K562 (cell line): ENCODE results near the gene COMMD1. TPM values are rescaled to one million over a fixed set of nuclear protein-coding genes. Genes with fewer than 3 reads are reported as not detected.

Source experiments
- ATF1 ChIP-seq, 2 experiments: fragments of 450-650 bp in 1 of 2; IDR thresholded peaks; 2 replicates each; pipeline ENCODE4 v1.6.1; 2016; ENCODE audit warnings: missing compliant biosample characterization in 1 of 2, missing genetic modification characterization in 1 of 2
- ATF7 ChIP-seq: fragments of 450-650 bp; IDR thresholded peaks from 2 replicates; pipeline ENCODE4 v1.7.1; 2014; ENCODE audit warnings: mild to moderate bottlenecking, moderate library complexity
- BHLHE40 ChIP-seq: IDR thresholded peaks from 2 replicates; pipeline ENCODE4 v1.6.1; 2011; ENCODE audit warnings: low read length, improper control_type of control experiment
- CXXC5 ChIP-seq: fragments of 250-450 bp; sonication (Bioruptor Pico); IDR thresholded peaks from 2 replicates; pipeline ENCODE4 v1.8.0; 2022; ENCODE audit warnings: inconsistent platforms, mild to moderate bottlenecking, moderate library complexity
- ETV1 ChIP-seq: fragments of 450-650 bp; conservative IDR thresholded peaks from 2 replicates; pipeline ENCODE4 v1.6.1; 2016; ENCODE audit warnings: missing genetic modification characterization, control low read depth, low read depth, missing compliant biosample characterization
- HMG20A ChIP-seq: fragments of 450-650 bp; formaldehyde crosslinking; conservative IDR thresholded peaks from 2 replicates; pipeline ENCODE4 v1.4.0; 2020; ENCODE audit warnings: mild to moderate bottlenecking, mixed read lengths
- HNRNPL ChIP-seq: fragments of 200-400 bp; formaldehyde crosslinking; IDR thresholded peaks from 2 replicates; pipeline ENCODE4 v1.6.1; 2017; ENCODE audit warnings: low read depth, mild to moderate bottlenecking, low read length
- JUN ChIP-seq, 2 experiments: sonication (generic) in 1 of 2; formaldehyde crosslinking in 1 of 2; IDR thresholded peaks; 2 replicates each; pipeline versions ENCODE4 v1.6.1 to v1.8.0; 2012 to 2022; ENCODE audit warnings: borderline replicate concordance in 2 of 2, mild to moderate bottlenecking in 2 of 2, improper control_type of control experiment in 1 of 2, low read depth in 1 of 2, low read length in 1 of 2, missing genetic modification reagents in 1 of 2
- MAFK ChIP-seq: IDR thresholded peaks from 2 replicates; pipeline ENCODE4 v1.6.1; 2011; ENCODE audit warnings: low read length, improper control_type of control experiment
- RNF2 ChIP-seq: sonication (generic); IDR thresholded peaks from 2 replicates; pipeline ENCODE4 v1.6.1; 2016
- RUNX1 ChIP-seq: sonication (generic); IDR thresholded peaks from 2 replicates; pipeline ENCODE4 v1.6.1; 2016; ENCODE audit warnings: antibody characterized with exemption, low read depth
- SLC30A9 ChIP-seq: fragments of 250-450 bp; sonication (Bioruptor Pico); IDR thresholded peaks from 2 replicates; pipeline ENCODE4 v1.8.0; 2022; ENCODE audit warnings: mild to moderate bottlenecking, moderate library complexity
- TBL1XR1 ChIP-seq, 2 experiments: IDR thresholded peaks; 2 replicates each; pipeline ENCODE4 v1.6.1; 2012; ENCODE audit warnings: improper control_type of control experiment in 2 of 2, low read length in 2 of 2, mild to moderate bottlenecking in 1 of 2
- YBX1 ChIP-seq: fragments of 450-650 bp; IDR thresholded peaks from 2 replicates; pipeline ENCODE4 v1.7.1; 2016; ENCODE audit warnings: mild to moderate bottlenecking
- ZBED1 ChIP-seq: IDR thresholded peaks from 2 replicates; pipeline ENCODE4 v1.6.1; 2014
- ZEB2 ChIP-seq: fragments of 450-650 bp; IDR thresholded peaks from 2 replicates; pipeline ENCODE4 v1.6.1; 2016
- ZNF232 ChIP-seq: sonication (generic); formaldehyde crosslinking; IDR thresholded peaks from 2 replicates; pipeline ENCODE4 v1.8.0; 2022; ENCODE audit warnings: mild to moderate bottlenecking, missing genetic modification reagents
- ZNF24 ChIP-seq: fragments of 450-650 bp; IDR thresholded peaks from 2 replicates; pipeline ENCODE4 v1.6.1; 2016
- ZNF445 ChIP-seq: fragments of 250-450 bp; sonication (Bioruptor Pico); IDR thresholded peaks from 2 replicates; pipeline ENCODE4 v1.4.0; 2020; ENCODE audit warnings: low read depth, mild to moderate bottlenecking, moderate library complexity
- polyA plus RNA-seq, 8 experiments: library from polyadenylated mRNA; depleted of rRNA in 4 of 8; stranded (reverse) in 5 of 8; unstranded in 3 of 8; fragments of >200 nt; fragmentation: Nextera tagmentation in 2 of 8; fragmentation: Illumina TruSeq in 1 of 8; extraction: Ambion mirVana in 2 of 8; extraction: Trizol in 1 of 8; gene quantifications; 2 replicates each; pipeline versions ENCODE4 v1.2.1 to v1.2.3, GENCODE V29; 2011 to 2014; ENCODE audit warnings: inconsistent platforms in 1 of 8, missing spikeins in 1 of 8
- total RNA-seq, 7 experiments: library from RNA; depleted of rRNA in 6 of 7; stranded (reverse); fragments of >200 nt in 6 of 7; fragmentation: Illumina TruSeq in 2 of 7; extraction: Trizol in 2 of 7; gene quantifications; 2 replicates each; pipeline versions ENCODE4 v1.2.1 to v1.2.3, GENCODE V29; 2011 to 2021; ENCODE audit warnings: low replicate concordance in 1 of 7
- TF ChIP-seq, protein P1 (sequence below): sonication (generic); formaldehyde crosslinking; IDR thresholded peaks from 2 replicates; pipeline ENCODE4 v1.8.0; 2023; ENCODE audit warnings: mild to moderate bottlenecking, missing genetic modification reagents
- TF ChIP-seq, protein P2 (sequence below): sonication (generic); IDR thresholded peaks from 2 replicates; pipeline ENCODE4 v1.6.1; 2016
- TF ChIP-seq, protein P3 (sequence below): sonication (generic); formaldehyde crosslinking; IDR thresholded peaks from 2 replicates; pipeline ENCODE4 v1.8.0; 2022; ENCODE audit warnings: missing genetic modification reagents, mild to moderate bottlenecking, borderline replicate concordance
- TF ChIP-seq, protein P4 (sequence below): fragments of 450-650 bp; formaldehyde crosslinking; IDR thresholded peaks from 2 replicates; pipeline ENCODE4 v1.4.0; 2020; ENCODE audit warnings: mild to moderate bottlenecking, moderate library complexity

Gene COMMD1
- total and polyA plus RNA-seq, 9 of the 15 experiments (the other 6 are each of a cell fraction or from before 2014, with no cell fraction given) = 14.4 to 77.0 (median 21.4) TPM

DNA sequence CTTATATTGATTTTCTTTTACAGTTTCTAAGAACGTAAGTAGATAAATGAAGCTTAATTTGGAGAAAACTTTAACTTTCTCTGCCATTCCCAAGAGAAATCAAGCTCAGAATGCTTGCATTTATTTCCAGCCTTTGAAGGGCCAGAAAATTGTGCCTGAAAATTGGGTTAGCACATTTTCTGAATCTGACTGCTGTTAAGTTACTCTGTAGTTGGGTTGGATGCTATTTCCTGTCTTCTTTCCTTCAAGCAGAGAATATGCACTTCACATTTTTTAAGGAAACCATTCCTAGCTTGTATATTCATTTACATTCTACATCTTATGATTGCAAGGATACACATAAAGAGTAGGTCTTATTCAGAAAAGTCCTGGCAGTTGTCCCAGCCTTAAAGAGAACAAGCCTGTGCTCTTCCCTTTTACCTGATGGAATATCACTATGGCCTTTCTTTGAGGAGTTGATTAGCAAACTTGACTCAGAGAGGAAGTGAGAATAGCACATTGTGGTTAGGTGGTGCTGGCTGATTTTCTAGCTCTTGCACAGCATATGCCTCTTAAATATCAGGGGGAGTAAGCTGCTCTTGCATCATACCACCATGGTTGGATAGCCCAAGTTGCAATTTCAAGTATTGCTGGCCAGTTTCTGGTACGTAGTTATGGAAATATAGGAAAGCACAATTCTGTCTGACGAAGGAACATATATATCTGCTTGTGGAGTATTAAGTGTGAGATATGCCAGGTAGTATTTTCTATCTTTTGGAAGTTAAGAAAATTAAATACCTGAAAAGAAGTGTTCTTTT, 133.7 kb downstream of the COMMD1 start (continued):
- TF ChIP-seq, protein P1, sequence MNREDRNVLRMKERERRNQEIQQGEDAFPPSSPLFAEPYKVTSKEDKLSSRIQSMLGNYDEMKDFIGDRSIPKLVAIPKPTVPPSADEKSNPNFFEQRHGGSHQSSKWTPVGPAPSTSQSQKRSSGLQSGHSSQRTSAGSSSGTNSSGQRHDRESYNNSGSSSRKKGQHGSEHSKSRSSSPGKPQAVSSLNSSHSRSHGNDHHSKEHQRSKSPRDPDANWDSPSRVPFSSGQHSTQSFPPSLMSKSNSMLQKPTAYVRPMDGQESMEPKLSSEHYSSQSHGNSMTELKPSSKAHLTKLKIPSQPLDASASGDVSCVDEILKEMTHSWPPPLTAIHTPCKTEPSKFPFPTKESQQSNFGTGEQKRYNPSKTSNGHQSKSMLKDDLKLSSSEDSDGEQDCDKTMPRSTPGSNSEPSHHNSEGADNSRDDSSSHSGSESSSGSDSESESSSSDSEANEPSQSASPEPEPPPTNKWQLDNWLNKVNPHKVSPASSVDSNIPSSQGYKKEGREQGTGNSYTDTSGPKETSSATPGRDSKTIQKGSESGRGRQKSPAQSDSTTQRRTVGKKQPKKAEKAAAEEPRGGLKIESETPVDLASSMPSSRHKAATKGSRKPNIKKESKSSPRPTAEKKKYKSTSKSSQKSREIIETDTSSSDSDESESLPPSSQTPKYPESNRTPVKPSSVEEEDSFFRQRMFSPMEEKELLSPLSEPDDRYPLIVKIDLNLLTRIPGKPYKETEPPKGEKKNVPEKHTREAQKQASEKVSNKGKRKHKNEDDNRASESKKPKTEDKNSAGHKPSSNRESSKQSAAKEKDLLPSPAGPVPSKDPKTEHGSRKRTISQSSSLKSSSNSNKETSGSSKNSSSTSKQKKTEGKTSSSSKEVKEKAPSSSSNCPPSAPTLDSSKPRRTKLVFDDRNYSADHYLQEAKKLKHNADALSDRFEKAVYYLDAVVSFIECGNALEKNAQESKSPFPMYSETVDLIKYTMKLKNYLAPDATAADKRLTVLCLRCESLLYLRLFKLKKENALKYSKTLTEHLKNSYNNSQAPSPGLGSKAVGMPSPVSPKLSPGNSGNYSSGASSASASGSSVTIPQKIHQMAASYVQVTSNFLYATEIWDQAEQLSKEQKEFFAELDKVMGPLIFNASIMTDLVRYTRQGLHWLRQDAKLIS (CRISPR knock-in tag) = no peak
- TF ChIP-seq TBL1XR1 (IDR thresholded peaks at IDR 0.05; ENCODE audit: low read length in 2 of 2) = no peak
- no peak for TF ChIP-seq ATF1 (CRISPR knock-in tag; IDR thresholded peaks at IDR 0.05)
- TF ChIP-seq ATF1 (tag; IDR thresholded peaks at IDR 0.05) = no peak
- TF ChIP-seq SLC30A9 (CRISPR knock-in tag) = no peak
- peak; percentile 63; the same call in 1 of the 2 replicates for TF ChIP-seq RNF2
- no peak for TF ChIP-seq CXXC5 (CRISPR knock-in tag)
- TF ChIP-seq HNRNPL = no peak
- TF ChIP-seq ZNF24 = 0 out of 2 replicates have a peak, but pooled peaks have one; percentile 43
- no peak for TF ChIP-seq HMG20A (CRISPR knock-in tag)
- TF ChIP-seq ETV1 = 0 out of 2 replicates have a peak, but pooled peaks have one; percentile 27
- no peak for TF ChIP-seq ZNF232 (CRISPR knock-in tag)
- TF ChIP-seq MAFK = no peak
- TF ChIP-seq YBX1 = no peak
- 0 out of 2 replicates have a peak, but pooled peaks have one; percentile 19 for TF ChIP-seq ZEB2
- TF ChIP-seq, protein P2, sequence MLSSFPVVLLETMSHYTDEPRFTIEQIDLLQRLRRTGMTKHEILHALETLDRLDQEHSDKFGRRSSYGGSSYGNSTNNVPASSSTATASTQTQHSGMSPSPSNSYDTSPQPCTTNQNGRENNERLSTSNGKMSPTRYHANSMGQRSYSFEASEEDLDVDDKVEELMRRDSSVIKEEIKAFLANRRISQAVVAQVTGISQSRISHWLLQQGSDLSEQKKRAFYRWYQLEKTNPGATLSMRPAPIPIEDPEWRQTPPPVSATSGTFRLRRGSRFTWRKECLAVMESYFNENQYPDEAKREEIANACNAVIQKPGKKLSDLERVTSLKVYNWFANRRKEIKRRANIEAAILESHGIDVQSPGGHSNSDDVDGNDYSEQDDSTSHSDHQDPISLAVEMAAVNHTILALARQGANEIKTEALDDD = peak; percentile 39; the same call in 1 of the 2 replicates
- TF ChIP-seq, protein P3, sequence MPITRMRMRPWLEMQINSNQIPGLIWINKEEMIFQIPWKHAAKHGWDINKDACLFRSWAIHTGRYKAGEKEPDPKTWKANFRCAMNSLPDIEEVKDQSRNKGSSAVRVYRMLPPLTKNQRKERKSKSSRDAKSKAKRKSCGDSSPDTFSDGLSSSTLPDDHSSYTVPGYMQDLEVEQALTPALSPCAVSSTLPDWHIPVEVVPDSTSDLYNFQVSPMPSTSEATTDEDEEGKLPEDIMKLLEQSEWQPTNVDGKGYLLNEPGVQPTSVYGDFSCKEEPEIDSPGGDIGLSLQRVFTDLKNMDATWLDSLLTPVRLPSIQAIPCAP (CRISPR knock-in tag) = no peak
- no peak for TF ChIP-seq ZBED1
- no peak for TF ChIP-seq JUN (IDR thresholded peaks at IDR 0.05; ENCODE audit: borderline replicate concordance, low read depth, low read length)
- no peak for TF ChIP-seq JUN (CRISPR knock-in tag; IDR thresholded peaks at IDR 0.05; ENCODE audit: borderline replicate concordance)
- no peak for TF ChIP-seq BHLHE40
- TF ChIP-seq ATF7 = peak; percentile 54; the same call in 1 of the 2 replicates
- TF ChIP-seq, protein P4, sequence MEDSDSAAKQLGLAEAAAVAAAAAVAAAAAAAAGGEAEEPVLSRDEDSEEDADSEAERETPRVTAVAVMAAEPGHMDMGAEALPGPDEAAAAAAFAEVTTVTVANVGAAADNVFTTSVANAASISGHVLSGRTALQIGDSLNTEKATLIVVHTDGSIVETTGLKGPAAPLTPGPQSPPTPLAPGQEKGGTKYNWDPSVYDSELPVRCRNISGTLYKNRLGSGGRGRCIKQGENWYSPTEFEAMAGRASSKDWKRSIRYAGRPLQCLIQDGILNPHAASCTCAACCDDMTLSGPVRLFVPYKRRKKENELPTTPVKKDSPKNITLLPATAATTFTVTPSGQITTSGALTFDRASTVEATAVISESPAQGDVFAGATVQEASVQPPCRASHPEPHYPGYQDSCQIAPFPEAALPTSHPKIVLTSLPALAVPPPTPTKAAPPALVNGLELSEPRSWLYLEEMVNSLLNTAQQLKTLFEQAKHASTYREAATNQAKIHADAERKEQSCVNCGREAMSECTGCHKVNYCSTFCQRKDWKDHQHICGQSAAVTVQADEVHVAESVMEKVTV (CRISPR knock-in tag) = no peak
- TF ChIP-seq RUNX1 = no peak
- no peak for TF ChIP-seq ZNF445 (CRISPR knock-in tag)
